MM.1S (cell line): ENCODE results near the gene BCAR3.

Experiments
- DNase-seq: peaks from one replicate; pipeline ENCODE4 v3.0.0-alpha.2; 2015
- H2AFZ ChIP-seq: fragments of 300-600 bp; sonication (generic); 2 replicates; pipeline ENCODE4 v1.6.0; 2016; ENCODE audit warnings: antibody characterized with exemption, low read length
- H3F3A ChIP-seq: fragments of 300-600 bp; sonication (generic); 2 replicates; pipeline ENCODE4 v1.6.1; 2016; ENCODE audit warnings: mild to moderate bottlenecking, antibody characterized with exemption, low read length, moderate library complexity, mixed read lengths; ENCODE audit not compliant: insufficient read depth
- H3K27ac ChIP-seq: fragments of 300-600 bp; sonication (generic); 2 replicates; pipeline ENCODE4 v1.5.1; 2016; ENCODE audit warnings: mild to moderate bottlenecking, low read length
- H3K27me3 ChIP-seq: fragments of 300-600 bp; sonication (generic); replicated peaks from 2 replicates; pipeline ENCODE4 v1.6.0; 2016; ENCODE audit warnings: low read length; ENCODE audit not compliant: insufficient read depth
- H3K36me3 ChIP-seq: fragments of 300-600 bp; sonication (generic); replicated peaks from 2 replicates; pipeline ENCODE4 v1.6.1; 2016; ENCODE audit warnings: mild to moderate bottlenecking, low read length, mixed read lengths; ENCODE audit not compliant: insufficient read depth
- H3K4me1 ChIP-seq: fragments of 300-600 bp; sonication (generic); 2 replicates; pipeline ENCODE4 v1.6.1; 2016; ENCODE audit warnings: low read length, mixed read lengths
- H3K4me2 ChIP-seq: fragments of 300-600 bp; sonication (generic); 2 replicates; pipeline ENCODE4 v1.6.0; 2016; ENCODE audit warnings: low read depth, low read length
- H3K4me3 ChIP-seq: fragments of 300-600 bp; sonication (generic); 2 replicates; pipeline ENCODE4 v1.5.1; 2016; ENCODE audit warnings: low read length, mixed read lengths
- H3K79me2 ChIP-seq: fragments of 300-600 bp; sonication (generic); 2 replicates; pipeline ENCODE4 v1.6.1; 2016; ENCODE audit warnings: mixed run types, low read length, mixed read lengths
- H3K9ac ChIP-seq: fragments of 300-600 bp; sonication (generic); 2 replicates; pipeline ENCODE4 v1.6.1; 2016; ENCODE audit warnings: low read length, mixed read lengths
- H3K9me2 ChIP-seq: fragments of 300-600 bp; sonication (generic); replicated peaks from 2 replicates; pipeline ENCODE4 v1.6.1; 2016; ENCODE audit warnings: mild to moderate bottlenecking, low read length, mixed read lengths; ENCODE audit not compliant: insufficient read depth
- H3K9me3 ChIP-seq: fragments of 300-600 bp; sonication (generic); replicated peaks from 2 replicates; pipeline ENCODE4 v1.6.1; 2016; ENCODE audit warnings: mild to moderate bottlenecking, low read length, mixed read lengths; ENCODE audit not compliant: insufficient read depth
- H4K20me1 ChIP-seq: fragments of 300-600 bp; sonication (generic); 2 replicates; pipeline ENCODE4 v1.6.1; 2016; ENCODE audit warnings: mild to moderate bottlenecking, low read length, moderate library complexity, mixed read lengths; ENCODE audit not compliant: insufficient read depth
- CTCF ChIP-seq: fragments of 300-600 bp; sonication (generic); IDR thresholded peaks from 2 replicates; pipeline ENCODE4 v1.5.1; 2016; ENCODE audit warnings: antibody characterized with exemption, low read length, mixed read lengths
- EZH2 ChIP-seq: fragments of 300-600 bp; sonication (generic); optimal IDR thresholded peaks from 2 replicates; pipeline ENCODE3; 2017; ENCODE audit warnings: low read depth, mild to moderate bottlenecking, antibody characterized with exemption, low read length, mixed read lengths
- EZH2phosphoT487 ChIP-seq: fragments of 300-600 bp; sonication (generic); IDR thresholded peaks from 2 replicates; pipeline ENCODE4 v1.6.1; 2018; ENCODE audit warnings: antibody characterized with exemption, low read length

The BCAR3 gene

GRCh38 chr1:93609536-93609935 is 72.1 kb downstream of the BCAR3 start:
- no peak for DNase-seq
- no peaks in the 10 kb centered on the region for H4K20me1 ChIP-seq
- H3K9ac ChIP-seq: no peak overlapping the region
- TF ChIP-seq EZH2phosphoT487 (no peak), CTCF (no peak), EZH2 (no peak)
- H3K79me2 ChIP-seq: no peaks in the 10 kb centered on the region
- no peaks in the 10 kb centered on the region for H3F3A ChIP-seq
- no peak overlapping the region for H2AFZ ChIP-seq
- no peak overlapping the region for H3K4me3 ChIP-seq
- H3K27ac ChIP-seq: no peak overlapping the region
- no peaks in the 10 kb centered on the region for H3K9me3 ChIP-seq
- H3K27me3 ChIP-seq: no peaks in the 10 kb centered on the region
- H3K36me3 ChIP-seq: no peaks in the 10 kb centered on the region
- H3K4me2 ChIP-seq: no peak overlapping the region
- H3K9me2 ChIP-seq: no peaks in the 10 kb centered on the region
- H3K4me1 ChIP-seq: no peaks in the 10 kb centered on the region

GRCh38 chr1:93608187-93609109 is 73.2 kb downstream of the BCAR3 start:
- Histone ChIP-seq H4K20me1 (no peaks in the 10 kb centered on the region), H3K4me3 (no peak overlapping the region)

GRCh38 chr1:93607814-93608186 is 73.8 kb downstream of the BCAR3 start:
- no peaks in the 10 kb centered on the region for H3F3A ChIP-seq

More at GRCh38 chr1:93608187-93609109, 73.2 kb downstream of the BCAR3 start:
- H3K4me1 ChIP-seq: no peaks in the 10 kb centered on the region
- no peaks in the 10 kb centered on the region for H3K9me3 ChIP-seq
- no peak overlapping the region for H3K4me2 ChIP-seq
- no peaks in the 10 kb centered on the region for H3F3A ChIP-seq
- H3K9ac ChIP-seq: no peak overlapping the region
- H3K9me2 ChIP-seq: no peaks in the 10 kb centered on the region
- H3K79me2 ChIP-seq: no peaks in the 10 kb centered on the region
- no peak for DNase-seq
- H2AFZ ChIP-seq: no peak overlapping the region
- no peak overlapping the region for H3K27ac ChIP-seq
- H3K36me3 ChIP-seq: no peaks in the 10 kb centered on the region
- TF ChIP-seq CTCF (no peak), EZH2phosphoT487 (no peak), EZH2 (no peak)
- no peaks in the 10 kb centered on the region for H3K27me3 ChIP-seq

More at GRCh38 chr1:93607814-93608186, 73.8 kb downstream of the BCAR3 start:
- Histone ChIP-seq H3K27me3 (no peaks in the 10 kb centered on the region), H3K79me2 (no peaks in the 10 kb centered on the region), H3K36me3 (no peaks in the 10 kb centered on the region), H3K4me3 (no peak overlapping the region), H3K4me1 (no peaks in the 10 kb centered on the region), H4K20me1 (no peaks in the 10 kb centered on the region), H2AFZ (no peak overlapping the region), H3K9ac (no peak overlapping the region), H3K9me2 (no peaks in the 10 kb centered on the region), H3K4me2 (no peak overlapping the region), H3K27ac (no peak overlapping the region), H3K9me3 (no peaks in the 10 kb centered on the region)
- DNase-seq: no peak
- TF ChIP-seq EZH2: no peak
